Kidney glomerular epithelial cell (primary cell): Measurements from ENCODE around the gene FLT3LG.

Experiments
- DNase-seq: peaks from one replicate; lab custom pipeline; 2025; lab: John Stamatoyannopoulos, UW

FLT3LG gene

GRCh38 chr19:49473868-49474541 is at the start of gene FLT3LG:
FLT3LG (plus strand) TSS chr19:49474215; CDS start chr19:49474640, 425 bp downstream.
- DNase-seq: peak; percentile 53

GRCh38 chr19:49425178-49425577 is 48.8 kb upstream of the FLT3LG start, which contains the start of gene GFY:
GFY (plus strand) TSS chr19:49425388; CDS start chr19:49426431, 1,043 bp downstream.
- no peak for DNase-seq

- no peak for DNase-seq
These were observed 48.0 kb upstream of the FLT3LG start for GRCh38 chr19:49425922-49426592.

GRCh38 chr19:49427339-49427738 is 46.7 kb upstream of the FLT3LG start:
- no peak for DNase-seq

- DNase-seq: no peak
These were observed 46.0 kb upstream of the FLT3LG start for GRCh38 chr19:49427855-49428546.

- DNase-seq: no peak
These were observed 45.2 kb upstream of the FLT3LG start for GRCh38 chr19:49428547-49429451.

- DNase-seq: no peak
These were observed 43.8 kb upstream of the FLT3LG start for GRCh38 chr19:49430172-49430677.

- peak; percentile 19 for DNase-seq
These were observed 43.2 kb upstream of the FLT3LG start for GRCh38 chr19:49430678-49431329.

- DNase-seq: no peak
These were observed 42.7 kb upstream of the FLT3LG start for GRCh38 chr19:49431330-49431749.

- no peak for DNase-seq
These were observed 41.6 kb upstream of the FLT3LG start for GRCh38 chr19:49432141-49433073.

- no peak for DNase-seq
These were observed 40.6 kb upstream of the FLT3LG start for GRCh38 chr19:49433240-49433901.

GRCh38 chr19:49434907-49435583 is 39.0 kb upstream of the FLT3LG start:
- no peak for DNase-seq

- no peak for DNase-seq
These were observed 38.3 kb upstream of the FLT3LG start for GRCh38 chr19:49435670-49436069.

GRCh38 chr19:49436381-49437017 is 37.5 kb upstream of the FLT3LG start:
- DNase-seq: no peak

GRCh38 chr19:49437231-49437630 is 36.8 kb upstream of the FLT3LG start:
- DNase-seq: no peak

- no peak for DNase-seq
These were observed 35.8 kb upstream of the FLT3LG start for GRCh38 chr19:49438261-49438660.

- no peak for DNase-seq
These were observed 34.2 kb upstream of the FLT3LG start for GRCh38 chr19:49439836-49440235.

GRCh38 chr19:49440439-49441209 is 33.4 kb upstream of the FLT3LG start:
- DNase-seq: no peak
